Vagina (tissue), 2 donors: Measurements from ENCODE around the gene TRIAP1.

Experiments used
- POLR2AphosphoS5 ChIP-seq, 2 donors: sonication (generic); formaldehyde crosslinking; IDR thresholded peaks; one replicate each; pipeline ENCODE4 v1.9.0; 2017; ENCODE audit warnings: antibody characterized with exemption in 2 of 2, mild to moderate bottlenecking in 2 of 2, low read depth in 1 of 2; ENCODE audit not compliant: insufficient read depth in 1 of 2
- TF ChIP-seq, protein P1 (sequence below), 3 experiments: fragments of 450-650 bp in 2 of 3; fragments of 200-600 bp in 1 of 3; sonication (generic) in 1 of 3; IDR thresholded peaks; one replicate each; pipeline ENCODE4 v1.5.1; 2017 to 2019; ENCODE audit warnings: antibody characterized with exemption in 3 of 3, mild to moderate bottlenecking in 2 of 3, moderate library complexity in 2 of 3

DNA sequence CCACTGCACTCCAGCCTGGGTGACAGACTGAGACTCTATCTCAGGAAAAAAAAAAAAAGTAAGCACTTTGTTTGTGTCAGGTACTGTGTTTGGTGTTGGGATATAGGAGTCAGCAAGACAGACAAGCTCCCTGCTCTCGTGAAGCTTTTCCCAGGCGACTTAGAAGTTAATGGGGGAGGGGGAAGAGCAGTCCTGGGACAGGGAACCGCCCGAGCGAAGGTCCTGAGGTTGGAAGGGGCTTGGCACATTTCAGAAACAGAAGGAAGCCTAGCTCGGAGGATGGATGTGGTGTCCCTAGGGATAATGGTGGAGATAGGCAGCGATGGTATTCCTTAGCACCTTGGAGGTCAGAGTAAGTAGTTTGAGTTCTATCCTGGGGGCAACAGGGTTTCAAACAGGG is 16.8 kb downstream of the TRIAP1 start:
- no peak for TF ChIP-seq POLR2AphosphoS5 (IDR thresholded peaks at IDR 0.05; ENCODE audit: insufficient read depth in 1 of 2, low read depth in 1 of 2)
- TF ChIP-seq, protein P1, sequence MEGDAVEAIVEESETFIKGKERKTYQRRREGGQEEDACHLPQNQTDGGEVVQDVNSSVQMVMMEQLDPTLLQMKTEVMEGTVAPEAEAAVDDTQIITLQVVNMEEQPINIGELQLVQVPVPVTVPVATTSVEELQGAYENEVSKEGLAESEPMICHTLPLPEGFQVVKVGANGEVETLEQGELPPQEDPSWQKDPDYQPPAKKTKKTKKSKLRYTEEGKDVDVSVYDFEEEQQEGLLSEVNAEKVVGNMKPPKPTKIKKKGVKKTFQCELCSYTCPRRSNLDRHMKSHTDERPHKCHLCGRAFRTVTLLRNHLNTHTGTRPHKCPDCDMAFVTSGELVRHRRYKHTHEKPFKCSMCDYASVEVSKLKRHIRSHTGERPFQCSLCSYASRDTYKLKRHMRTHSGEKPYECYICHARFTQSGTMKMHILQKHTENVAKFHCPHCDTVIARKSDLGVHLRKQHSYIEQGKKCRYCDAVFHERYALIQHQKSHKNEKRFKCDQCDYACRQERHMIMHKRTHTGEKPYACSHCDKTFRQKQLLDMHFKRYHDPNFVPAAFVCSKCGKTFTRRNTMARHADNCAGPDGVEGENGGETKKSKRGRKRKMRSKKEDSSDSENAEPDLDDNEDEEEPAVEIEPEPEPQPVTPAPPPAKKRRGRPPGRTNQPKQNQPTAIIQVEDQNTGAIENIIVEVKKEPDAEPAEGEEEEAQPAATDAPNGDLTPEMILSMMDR (IDR thresholded peaks at IDR 0.05): no peak
